ENCODE data around the gene UNC119B.

The UNC119B gene

GRCh38 chr12:120741476-120742421 is 31.5 kb downstream of the UNC119B start:
- DNase-seq, result no peak

- DNase-seq, result no peak
Observed at GRCh38 chr12:120744922-120745493, 34.8 kb downstream of the UNC119B start.

GRCh38 chr12:120748242-120748641 is 38.0 kb downstream of the UNC119B start:
- DNase-seq, result no peak

- no peak for DNase-seq
Observed at GRCh38 chr12:120749256-120749655, 39.0 kb downstream of the UNC119B start.

- no peak for DNase-seq
Observed at GRCh38 chr12:120750806-120751205, 40.5 kb downstream of the UNC119B start.

GRCh38 chr12:120751389-120751788 is 41.1 kb downstream of the UNC119B start:
- no peak for DNase-seq

- DNase-seq, result no peak
Observed at GRCh38 chr12:120754792-120755191, 44.5 kb downstream of the UNC119B start.

- no peak for DNase-seq
Observed at GRCh38 chr12:120755269-120755668, 45.0 kb downstream of the UNC119B start.

GRCh38 chr12:120757226-120757742 is 47.0 kb downstream of the UNC119B start:
- DNase-seq, result no peak

- DNase-seq, result no peak
Observed at GRCh38 chr12:120757949-120758348, 47.7 kb downstream of the UNC119B start.

GRCh38 chr12:120758798-120759590 is 48.7 kb downstream of the UNC119B start:
- no peak for DNase-seq

- peak; percentile 78 for DNase-seq
Observed at GRCh38 chr12:120759591-120760348, 49.5 kb downstream of the UNC119B start.

GRCh38 chr12:120760349-120761254 is 50.3 kb downstream of the UNC119B start:
- DNase-seq, result no peak

- peak; percentile 70 for DNase-seq
Observed at GRCh38 chr12:120761519-120761934, 51.3 kb downstream of the UNC119B start.

GRCh38 chr12:120762086-120762485 is 51.8 kb downstream of the UNC119B start:
- DNase-seq, result no peak

- DNase-seq, result no peak
Observed at GRCh38 chr12:120763250-120763649, 53.0 kb downstream of the UNC119B start.

GRCh38 chr12:120764816-120765215 is 54.6 kb downstream of the UNC119B start:
- DNase-seq, result no peak

GRCh38 chr12:120766566-120766965 is 56.3 kb downstream of the UNC119B start:
- DNase-seq, result no peak

GRCh38 chr12:120767071-120768024 is 57.1 kb downstream of the UNC119B start:
- DNase-seq, result peak; percentile 18

- no peak for DNase-seq
Observed at GRCh38 chr12:120771097-120771496, 60.8 kb downstream of the UNC119B start.
